GM12873 (cell line): Measurements from ENCODE around the gene RNASE13.

Experiments
- TF ChIP-seq, protein P1 (sequence below): IDR thresholded peaks from 2 replicates; pipeline ENCODE4 v1.5.1; 2012; ENCODE audit warnings: low read depth, mild to moderate bottlenecking, moderate library complexity, low read length, control low read depth; ENCODE audit not compliant: insufficient read depth; ENCODE audit errors: missing control alignments

The RNASE13 gene

DNA sequence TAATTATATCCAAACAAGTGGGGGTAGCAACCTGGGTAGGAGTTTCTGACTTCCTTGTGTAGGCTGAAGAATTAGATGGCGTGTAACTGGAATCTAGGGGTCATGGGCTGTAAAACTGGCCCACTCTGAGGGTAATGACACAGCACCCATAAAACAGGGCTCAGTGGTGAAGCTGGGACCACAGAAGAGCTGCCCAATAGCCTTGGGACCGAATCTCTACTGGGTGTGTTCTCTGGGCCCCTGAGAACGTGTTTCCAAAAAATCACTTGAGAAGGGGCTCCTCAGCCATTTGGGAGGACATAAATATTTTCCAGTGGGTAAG, 26.7 kb upstream of the RNASE13 start:
- TF ChIP-seq, protein P1, sequence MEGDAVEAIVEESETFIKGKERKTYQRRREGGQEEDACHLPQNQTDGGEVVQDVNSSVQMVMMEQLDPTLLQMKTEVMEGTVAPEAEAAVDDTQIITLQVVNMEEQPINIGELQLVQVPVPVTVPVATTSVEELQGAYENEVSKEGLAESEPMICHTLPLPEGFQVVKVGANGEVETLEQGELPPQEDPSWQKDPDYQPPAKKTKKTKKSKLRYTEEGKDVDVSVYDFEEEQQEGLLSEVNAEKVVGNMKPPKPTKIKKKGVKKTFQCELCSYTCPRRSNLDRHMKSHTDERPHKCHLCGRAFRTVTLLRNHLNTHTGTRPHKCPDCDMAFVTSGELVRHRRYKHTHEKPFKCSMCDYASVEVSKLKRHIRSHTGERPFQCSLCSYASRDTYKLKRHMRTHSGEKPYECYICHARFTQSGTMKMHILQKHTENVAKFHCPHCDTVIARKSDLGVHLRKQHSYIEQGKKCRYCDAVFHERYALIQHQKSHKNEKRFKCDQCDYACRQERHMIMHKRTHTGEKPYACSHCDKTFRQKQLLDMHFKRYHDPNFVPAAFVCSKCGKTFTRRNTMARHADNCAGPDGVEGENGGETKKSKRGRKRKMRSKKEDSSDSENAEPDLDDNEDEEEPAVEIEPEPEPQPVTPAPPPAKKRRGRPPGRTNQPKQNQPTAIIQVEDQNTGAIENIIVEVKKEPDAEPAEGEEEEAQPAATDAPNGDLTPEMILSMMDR: no peak

DNA sequence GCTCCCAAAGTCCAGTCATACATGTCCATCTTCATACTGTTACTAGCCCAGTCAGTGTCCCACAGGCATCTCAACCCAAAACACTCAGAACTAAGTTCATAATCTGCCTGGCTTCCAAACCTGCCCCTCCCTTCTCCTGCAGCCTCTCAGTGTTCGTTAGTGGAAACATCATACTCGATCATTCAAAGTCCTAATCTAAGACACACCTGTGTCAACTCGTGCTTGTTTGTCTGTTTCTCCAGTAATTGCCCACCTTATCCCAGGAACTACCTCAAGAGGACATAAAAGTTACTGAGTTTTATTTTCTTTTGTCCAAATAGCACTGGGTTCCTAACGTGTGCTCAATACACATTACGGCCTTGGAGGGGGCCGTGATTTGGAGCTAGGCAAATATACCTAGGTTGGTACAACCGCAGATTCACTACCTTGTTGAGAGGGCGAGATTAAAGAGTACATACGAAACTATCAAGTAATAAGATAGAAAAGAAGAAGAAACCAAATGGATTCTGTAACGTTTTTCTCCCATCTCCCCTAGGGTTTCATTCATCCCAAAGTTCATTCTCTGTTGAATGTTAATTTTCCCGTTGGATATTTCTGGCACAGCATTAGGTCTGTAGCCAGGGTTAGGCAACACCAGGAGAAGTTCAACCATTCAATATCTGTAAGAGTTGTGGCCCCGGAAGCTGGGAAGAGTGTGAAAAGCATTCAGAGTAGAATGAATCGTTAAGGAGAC, 26.2 kb upstream of the RNASE13 start:
- TF ChIP-seq, protein P1: no peak

DNA sequence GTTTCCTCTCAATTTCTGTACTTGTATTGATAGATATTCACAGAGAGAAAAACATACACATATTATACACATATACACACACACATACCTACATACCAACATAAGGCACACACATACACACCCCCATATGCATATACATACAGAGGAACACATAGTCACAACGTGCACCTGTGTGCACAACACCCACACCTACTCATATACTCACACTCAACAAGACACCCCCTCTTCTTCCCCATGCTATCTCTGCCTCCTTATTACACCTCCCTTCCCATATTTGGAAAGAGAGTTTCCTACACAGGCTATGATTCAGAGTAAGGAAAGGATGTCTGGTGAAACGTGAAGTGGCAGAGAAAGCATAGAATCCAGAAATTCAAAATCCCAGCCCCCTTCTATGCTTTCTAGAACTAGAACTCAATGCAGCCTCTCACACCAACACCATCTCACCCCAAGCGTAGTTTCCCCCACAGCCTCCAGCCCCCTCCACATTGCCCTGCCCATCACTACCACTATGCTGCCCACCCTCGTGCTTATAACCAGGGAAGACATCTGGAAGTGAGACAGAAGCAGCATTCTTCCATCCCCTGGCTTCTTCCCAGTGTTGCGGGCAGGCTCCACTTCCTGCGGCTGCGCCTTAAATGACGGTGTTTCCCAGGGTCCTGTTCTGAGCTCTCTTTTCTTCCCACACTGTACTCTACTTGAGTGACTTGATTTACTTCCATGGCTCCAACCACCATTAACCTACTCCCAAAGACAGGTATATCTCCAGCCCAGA, 25.4 kb upstream of the RNASE13 start:
- TF ChIP-seq, protein P1: no peak

DNA sequence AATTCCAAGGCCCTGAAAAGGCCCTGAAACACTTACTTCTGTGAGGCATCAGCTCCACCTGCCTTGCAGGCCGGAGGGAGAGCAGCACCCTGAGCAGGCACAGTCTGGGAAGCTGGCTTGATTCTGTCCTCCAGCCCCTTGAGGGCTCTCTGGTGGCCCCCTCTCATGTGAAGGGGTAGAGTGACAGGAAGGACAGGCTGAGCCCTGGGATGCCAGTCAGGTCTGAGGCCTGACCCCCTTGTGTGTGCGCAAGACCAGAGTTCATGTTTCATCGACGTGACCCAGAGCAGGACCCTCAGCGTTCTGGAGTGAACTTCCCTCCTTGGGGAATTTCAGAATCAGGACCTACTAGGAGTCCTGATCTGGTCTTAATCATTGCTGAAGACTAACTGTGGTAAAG, 24.3 kb upstream of the RNASE13 start:
- TF ChIP-seq, protein P1: no peak

DNA sequence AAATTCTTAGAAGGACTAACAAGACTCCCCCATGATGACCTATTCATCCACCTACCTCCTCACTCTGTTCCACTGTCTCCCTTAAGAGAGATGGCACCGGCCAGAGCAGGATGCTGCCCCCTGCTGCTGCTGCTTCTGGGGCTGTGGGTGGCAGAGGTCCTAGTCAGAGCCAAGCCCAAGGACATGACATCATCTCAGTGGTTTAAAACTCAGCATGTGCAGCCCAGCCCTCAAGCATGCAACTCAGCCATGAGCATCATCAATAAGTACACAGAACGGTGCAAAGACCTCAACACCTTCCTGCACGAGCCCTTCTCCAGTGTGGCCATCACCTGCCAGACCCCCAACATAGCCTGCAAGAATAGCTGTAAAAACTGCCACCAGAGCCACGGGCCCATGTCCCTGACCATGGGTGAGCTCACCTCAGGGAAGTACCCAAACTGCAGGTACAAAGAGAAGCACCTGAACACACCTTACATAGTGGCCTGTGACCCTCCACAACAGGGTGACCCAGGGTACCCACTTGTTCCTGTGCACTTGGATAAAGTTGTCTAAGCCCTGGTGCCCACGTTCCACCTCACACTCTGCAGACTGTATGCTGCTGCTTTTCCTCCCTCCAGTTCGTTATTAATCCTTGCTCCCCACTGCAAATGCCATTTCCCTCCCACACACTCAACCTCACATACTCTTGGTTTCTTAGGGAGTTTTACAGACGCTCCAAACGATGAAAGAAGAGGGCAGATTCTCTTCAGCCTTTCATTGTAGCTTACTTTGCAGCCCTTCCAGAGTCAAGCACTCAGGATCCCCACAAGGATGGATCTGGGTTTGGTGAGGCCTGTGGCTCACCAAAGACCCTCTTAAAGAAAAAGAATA, 23.4 kb upstream of the RNASE13 start, which contains the start of gene RNASE8:
TSS of gene RNASE8 (plus strand) at position 20 of the 873 bp plus-strand sequence. CDS start at position 91, 71 bp downstream.
- TF ChIP-seq, protein P1: peak; percentile 18

DNA sequence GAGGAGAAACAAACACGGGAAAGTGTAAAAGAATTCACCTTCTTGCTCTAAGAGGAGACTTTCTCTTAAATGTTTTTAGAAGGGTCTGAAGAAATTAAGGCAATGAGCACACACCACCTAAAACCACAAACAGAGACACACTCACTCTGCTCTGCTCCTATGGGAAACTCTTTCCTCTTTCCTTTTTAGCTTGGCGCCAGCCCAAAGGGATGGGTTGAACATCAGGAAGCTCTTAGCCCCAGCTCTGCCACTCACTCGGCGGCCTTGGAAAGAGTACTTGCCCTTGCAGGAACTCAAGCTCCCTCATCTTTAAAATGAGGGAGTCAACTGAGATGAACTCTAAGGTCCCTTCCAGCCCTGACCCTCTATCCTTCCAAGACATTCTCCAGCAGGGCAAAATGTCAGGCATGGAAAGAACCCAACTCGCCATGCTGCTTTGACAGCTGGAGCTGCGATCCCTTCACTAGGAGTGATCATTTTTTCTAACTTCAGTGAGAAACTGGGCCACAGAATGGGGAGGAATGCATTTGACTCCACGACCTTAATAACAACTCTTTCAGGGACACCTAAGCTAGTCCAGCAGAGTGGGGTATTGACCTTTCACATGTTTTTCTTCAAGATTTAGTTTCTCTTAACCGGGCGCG, 22.0 kb upstream of the RNASE13 start:
- TF ChIP-seq, protein P1: no peak
